Neural cell (in vitro differentiated cells): ENCODE results near the gene IRS1. TPM values are rescaled to one million over a fixed set of nuclear protein-coding genes. Genes with fewer than 3 reads are reported as not detected.

Experiments used
- H2AFZ ChIP-seq: fragments of 200-600, 300-800 bp; sonication (generic), shearing (Covaris generic); 2 replicates; pipeline ENCODE4 v1.6.0; 2014; ENCODE audit warnings: low read depth, mild to moderate bottlenecking, antibody characterized with exemption, low read length, moderate library complexity
- H3F3A ChIP-seq: fragments of 200-600 bp; shearing (Covaris generic); 2 replicates; pipeline ENCODE4 v1.6.1; 2016; ENCODE audit warnings: mild to moderate bottlenecking, moderate library complexity, mixed read lengths, antibody characterized with exemption, low read length; ENCODE audit not compliant: insufficient read depth, poor library complexity, severe bottlenecking
- H3K27ac ChIP-seq: fragments of 200-600, 300-800 bp; sonication (generic), shearing (Covaris generic); 2 replicates; pipeline ENCODE4 v1.5.1; 2014; ENCODE audit warnings: mild to moderate bottlenecking, low read length, moderate library complexity
- H3K27me3 ChIP-seq: fragments of 300-800, 200-600 bp; sonication (generic), shearing (Covaris generic); 2 replicates; pipeline ENCODE4 v1.6.0; 2014; ENCODE audit warnings: mild to moderate bottlenecking, low read depth, low read length, moderate library complexity; ENCODE audit not compliant: insufficient read depth
- H3K36me3 ChIP-seq: fragments of 300-800, 200-600 bp; sonication (generic), shearing (Covaris generic); 2 replicates; pipeline ENCODE4 v1.5.1; 2014; ENCODE audit warnings: mild to moderate bottlenecking, antibody characterized with exemption, low read length, moderate library complexity; ENCODE audit not compliant: insufficient read depth
- H3K4me2 ChIP-seq: fragments of 300-800, 200-600 bp; sonication (generic), shearing (Covaris generic); 2 replicates; pipeline ENCODE4 v1.6.0; 2014; ENCODE audit warnings: mild to moderate bottlenecking, low read length
- H3K4me3 ChIP-seq: fragments of 300-800, 200-600 bp; sonication (generic), shearing (Covaris generic); 2 replicates; pipeline ENCODE4 v1.5.1; 2014; ENCODE audit warnings: mild to moderate bottlenecking, low read length, moderate library complexity
- H3K79me2 ChIP-seq: fragments of 200-600 bp; shearing (Covaris generic); replicated peaks from 2 replicates; pipeline ENCODE4 v1.6.0; 2014; ENCODE audit warnings: mild to moderate bottlenecking, low read length, moderate library complexity; ENCODE audit not compliant: insufficient read depth
- H3K9ac ChIP-seq: fragments of 300-800, 200-600 bp; sonication (generic), shearing (Covaris generic); 2 replicates; pipeline ENCODE4 v1.6.1; 2016; ENCODE audit warnings: mild to moderate bottlenecking, low read length, mixed read lengths
- H3K9me2 ChIP-seq: fragments of 200-600 bp; shearing (Covaris generic); 2 replicates; pipeline ENCODE4 v1.6.1; 2016; ENCODE audit warnings: mild to moderate bottlenecking, low read length, mixed read lengths; ENCODE audit not compliant: insufficient read depth
- H3K9me3 ChIP-seq: fragments of 200-600, 300-800 bp; sonication (generic), shearing (Covaris generic); 2 replicates; pipeline ENCODE4 v1.6.1; 2016; ENCODE audit warnings: mild to moderate bottlenecking, mixed run types, low read length, moderate library complexity, mixed read lengths
- H4K20me1 ChIP-seq: fragments of 200-600 bp; shearing (Covaris generic); 2 replicates; pipeline ENCODE4 v1.6.1; 2016; ENCODE audit warnings: mild to moderate bottlenecking, mixed run types; ENCODE audit not compliant: insufficient read depth
- EP300 ChIP-seq: fragments of 450-650 bp; conservative IDR thresholded peaks from 2 replicates; pipeline ENCODE4 v1.6.1; 2014; ENCODE audit warnings: antibody characterized with exemption, mild to moderate bottlenecking, moderate library complexity; ENCODE audit not compliant: poor library complexity, severe bottlenecking
- EZH2 ChIP-seq: fragments of 200-600, 300-800 bp; shearing (Covaris generic), sonication (generic); IDR thresholded peaks from 2 replicates; pipeline ENCODE4 v1.6.1; 2014; ENCODE audit warnings: antibody characterized with exemption, low read length, borderline replicate concordance, mild to moderate bottlenecking; ENCODE audit not compliant: insufficient read depth, poor library complexity, severe bottlenecking
- MXI1 ChIP-seq: fragments of 450-650 bp; conservative IDR thresholded peaks from 2 replicates; pipeline ENCODE4 v1.6.1; 2014; ENCODE audit warnings: antibody characterized with exemption, mild to moderate bottlenecking; ENCODE audit not compliant: poor library complexity, severe bottlenecking
- POLR2AphosphoS5 ChIP-seq: IDR thresholded peaks from 2 replicates; pipeline ENCODE4 v1.6.1; 2012
- RAD21 ChIP-seq: fragments of 450-650 bp; conservative IDR thresholded peaks from 2 replicates; pipeline ENCODE4 v1.6.1; 2014; ENCODE audit warnings: antibody characterized with exemption, mild to moderate bottlenecking, moderate library complexity
- SMC3 ChIP-seq: fragments of 450-650 bp; conservative IDR thresholded peaks from 2 replicates; pipeline ENCODE4 v1.6.1; 2014; ENCODE audit warnings: antibody characterized with exemption, mild to moderate bottlenecking, moderate library complexity; ENCODE audit not compliant: poor library complexity
- TAF1 ChIP-seq: IDR thresholded peaks from 2 replicates; pipeline ENCODE4 v1.6.1; 2012; ENCODE audit warnings: low read depth
- polyA plus RNA-seq: library from polyadenylated mRNA; depleted of rRNA; stranded (reverse); fragments of >200 nt; gene quantifications from 2 replicates; pipeline ENCODE4 v1.2.3, GENCODE V29; 2014
- TF ChIP-seq, protein P1 (sequence below): fragments of 450-650 bp; IDR thresholded peaks from 2 replicates; pipeline ENCODE4 v1.5.1; 2014; ENCODE audit warnings: antibody characterized with exemption, mild to moderate bottlenecking, moderate library complexity; ENCODE audit not compliant: poor library complexity, severe bottlenecking
- TF ChIP-seq, protein P2 (sequence below): IDR thresholded peaks from 2 replicates; pipeline ENCODE4 v1.6.1; 2012; ENCODE audit warnings: borderline replicate concordance

Gene IRS1
- polyA plus RNA-seq, 1 donor from 2014 or later: 7.2 TPM

DNA sequence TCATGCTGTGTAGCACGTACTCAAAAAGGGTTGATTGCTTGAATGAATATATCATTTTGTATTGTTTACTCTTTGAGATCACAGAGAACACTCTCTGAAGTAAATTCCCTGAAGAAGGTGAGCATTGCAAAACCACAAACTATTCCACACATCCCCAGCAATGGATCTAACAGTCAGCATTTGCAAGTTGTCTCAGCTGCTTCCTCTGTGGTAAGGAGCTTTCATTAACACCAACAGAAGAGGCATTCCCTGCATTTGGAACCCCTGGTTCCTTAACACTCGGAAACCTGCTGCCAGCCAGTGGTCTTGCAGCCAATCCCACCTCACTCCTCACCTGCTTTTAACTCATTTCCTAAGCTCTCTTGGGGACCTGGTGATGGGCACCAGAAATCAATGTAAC, 108.4 kb downstream of the IRS1 start:
- H3K4me2 ChIP-seq: no peak overlapping the region
- H3K9ac ChIP-seq: no peak overlapping the region
- no peaks in the 10 kb centered on the region for H3K79me2 ChIP-seq
- H3K4me3 ChIP-seq: no peak overlapping the region
- no peak overlapping the region for H2AFZ ChIP-seq
- H3F3A ChIP-seq: no peaks in the 10 kb centered on the region
- no peaks in the 10 kb centered on the region for H3K9me3 ChIP-seq
- no peaks in the 10 kb centered on the region for H3K36me3 ChIP-seq
- H3K27me3 ChIP-seq: no peaks in the 10 kb centered on the region
- no peaks in the 10 kb centered on the region for H4K20me1 ChIP-seq
- H3K9me2 ChIP-seq: no peaks in the 10 kb centered on the region
- TF ChIP-seq SMC3 (no peak), EZH2 (no peak), TAF1 (no peak), MXI1 (no peak), RAD21 (no peak), POLR2AphosphoS5 (no peak), EP300 (no peak)
- TF ChIP-seq, protein P1, sequence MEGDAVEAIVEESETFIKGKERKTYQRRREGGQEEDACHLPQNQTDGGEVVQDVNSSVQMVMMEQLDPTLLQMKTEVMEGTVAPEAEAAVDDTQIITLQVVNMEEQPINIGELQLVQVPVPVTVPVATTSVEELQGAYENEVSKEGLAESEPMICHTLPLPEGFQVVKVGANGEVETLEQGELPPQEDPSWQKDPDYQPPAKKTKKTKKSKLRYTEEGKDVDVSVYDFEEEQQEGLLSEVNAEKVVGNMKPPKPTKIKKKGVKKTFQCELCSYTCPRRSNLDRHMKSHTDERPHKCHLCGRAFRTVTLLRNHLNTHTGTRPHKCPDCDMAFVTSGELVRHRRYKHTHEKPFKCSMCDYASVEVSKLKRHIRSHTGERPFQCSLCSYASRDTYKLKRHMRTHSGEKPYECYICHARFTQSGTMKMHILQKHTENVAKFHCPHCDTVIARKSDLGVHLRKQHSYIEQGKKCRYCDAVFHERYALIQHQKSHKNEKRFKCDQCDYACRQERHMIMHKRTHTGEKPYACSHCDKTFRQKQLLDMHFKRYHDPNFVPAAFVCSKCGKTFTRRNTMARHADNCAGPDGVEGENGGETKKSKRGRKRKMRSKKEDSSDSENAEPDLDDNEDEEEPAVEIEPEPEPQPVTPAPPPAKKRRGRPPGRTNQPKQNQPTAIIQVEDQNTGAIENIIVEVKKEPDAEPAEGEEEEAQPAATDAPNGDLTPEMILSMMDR: no peak
- TF ChIP-seq, protein P2, sequence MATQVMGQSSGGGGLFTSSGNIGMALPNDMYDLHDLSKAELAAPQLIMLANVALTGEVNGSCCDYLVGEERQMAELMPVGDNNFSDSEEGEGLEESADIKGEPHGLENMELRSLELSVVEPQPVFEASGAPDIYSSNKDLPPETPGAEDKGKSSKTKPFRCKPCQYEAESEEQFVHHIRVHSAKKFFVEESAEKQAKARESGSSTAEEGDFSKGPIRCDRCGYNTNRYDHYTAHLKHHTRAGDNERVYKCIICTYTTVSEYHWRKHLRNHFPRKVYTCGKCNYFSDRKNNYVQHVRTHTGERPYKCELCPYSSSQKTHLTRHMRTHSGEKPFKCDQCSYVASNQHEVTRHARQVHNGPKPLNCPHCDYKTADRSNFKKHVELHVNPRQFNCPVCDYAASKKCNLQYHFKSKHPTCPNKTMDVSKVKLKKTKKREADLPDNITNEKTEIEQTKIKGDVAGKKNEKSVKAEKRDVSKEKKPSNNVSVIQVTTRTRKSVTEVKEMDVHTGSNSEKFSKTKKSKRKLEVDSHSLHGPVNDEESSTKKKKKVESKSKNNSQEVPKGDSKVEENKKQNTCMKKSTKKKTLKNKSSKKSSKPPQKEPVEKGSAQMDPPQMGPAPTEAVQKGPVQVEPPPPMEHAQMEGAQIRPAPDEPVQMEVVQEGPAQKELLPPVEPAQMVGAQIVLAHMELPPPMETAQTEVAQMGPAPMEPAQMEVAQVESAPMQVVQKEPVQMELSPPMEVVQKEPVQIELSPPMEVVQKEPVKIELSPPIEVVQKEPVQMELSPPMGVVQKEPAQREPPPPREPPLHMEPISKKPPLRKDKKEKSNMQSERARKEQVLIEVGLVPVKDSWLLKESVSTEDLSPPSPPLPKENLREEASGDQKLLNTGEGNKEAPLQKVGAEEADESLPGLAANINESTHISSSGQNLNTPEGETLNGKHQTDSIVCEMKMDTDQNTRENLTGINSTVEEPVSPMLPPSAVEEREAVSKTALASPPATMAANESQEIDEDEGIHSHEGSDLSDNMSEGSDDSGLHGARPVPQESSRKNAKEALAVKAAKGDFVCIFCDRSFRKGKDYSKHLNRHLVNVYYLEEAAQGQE: no peak
- no peak overlapping the region for H3K27ac ChIP-seq

DNA sequence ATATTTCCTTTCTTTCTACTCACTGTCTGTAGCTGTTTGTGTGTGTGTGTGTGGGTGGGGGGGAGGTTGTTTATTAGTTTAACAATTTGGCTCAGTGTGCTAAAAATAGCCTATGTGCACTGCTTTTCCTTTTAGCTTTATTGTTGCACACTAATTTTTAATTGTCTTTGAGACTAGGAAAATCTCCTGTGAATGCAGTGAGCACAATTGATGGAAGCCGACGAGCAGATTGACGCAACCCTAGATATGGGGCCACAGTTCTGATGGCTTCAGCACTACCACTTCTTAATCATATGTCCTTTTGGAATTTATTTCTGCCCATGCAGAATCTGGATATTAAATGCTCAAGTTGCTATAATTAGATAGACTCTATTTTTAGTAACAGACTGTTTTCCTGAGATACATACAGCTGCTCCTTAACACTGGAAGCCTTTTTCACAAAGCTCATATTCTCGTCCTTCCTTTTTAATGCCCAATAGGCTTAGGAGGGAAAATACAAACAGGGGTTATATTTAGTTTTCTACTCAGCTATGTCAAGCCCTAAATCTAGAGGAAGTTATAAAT, 109.1 kb downstream of the IRS1 start:
- Histone ChIP-seq H4K20me1 (no peaks in the 10 kb centered on the region), H3F3A (no peaks in the 10 kb centered on the region), H2AFZ (no peak overlapping the region), H3K36me3 (no peaks in the 10 kb centered on the region), H3K27ac (no peak overlapping the region), H3K4me3 (no peak overlapping the region), H3K27me3 (no peaks in the 10 kb centered on the region), H3K9ac (no peak overlapping the region), H3K9me2 (no peaks in the 10 kb centered on the region), H3K79me2 (no peaks in the 10 kb centered on the region), H3K4me2 (no peak overlapping the region), H3K9me3 (no peaks in the 10 kb centered on the region)
- no peak for TF ChIP-seq TAF1
- TF ChIP-seq, protein P2: no peak
